ENCODE data around the gene AFAP1L2.

Gene AFAP1L2

GRCh38 chr10:114400091-114400490 lies 4.2 kb downstream of the AFAP1L2 start:
- H3K9ac ChIP-seq (ENCODE audit: low read depth in 1 of 2, low read length in 2 of 2), result no peak overlapping the region
- H3K36me3 ChIP-seq (ENCODE audit: control insufficient read depth in 1 of 2, insufficient read depth in 2 of 2, low read length in 2 of 2), result no peaks in the 10 kb centered on the region
- H3K4me3 ChIP-seq (ENCODE audit: low read depth in 1 of 2, low read length in 2 of 2), result no peak overlapping the region
- no peak overlapping the region for H3K27ac ChIP-seq (ENCODE audit: low read depth, low read length)
- no peaks in the 10 kb centered on the region for H3K9me3 ChIP-seq (ENCODE audit: control insufficient read depth in 1 of 2, low read length in 2 of 2)
- H3K4me1 ChIP-seq (ENCODE audit: control insufficient read depth in 1 of 2, insufficient read depth in 2 of 2, low read length in 2 of 2), result peaks cover 10 to 16% of the 10 kb centered on the region in 2 donors
- H3K27me3 ChIP-seq (ENCODE audit: control insufficient read depth in 1 of 2, insufficient read depth in 2 of 2, low read length in 2 of 2), result no peaks in the 10 kb centered on the region

- H3K9ac ChIP-seq (ENCODE audit: low read depth in 1 of 2, low read length in 2 of 2), result no peak overlapping the region
- H3K27ac ChIP-seq (ENCODE audit: low read depth, low read length), result no peak overlapping the region
- H3K27me3 ChIP-seq (ENCODE audit: control insufficient read depth in 1 of 2, insufficient read depth in 2 of 2, low read length in 2 of 2), result no peaks in the 10 kb centered on the region
- no peak overlapping the region for H3K4me3 ChIP-seq (ENCODE audit: low read depth in 1 of 2, low read length in 2 of 2)
- peaks cover 10 to 11% of the 10 kb centered on the region in 2 donors for H3K4me1 ChIP-seq (ENCODE audit: control insufficient read depth in 1 of 2, insufficient read depth in 2 of 2, low read length in 2 of 2)
- no peaks in the 10 kb centered on the region for H3K9me3 ChIP-seq (ENCODE audit: control insufficient read depth in 1 of 2, low read length in 2 of 2)
- no peaks in the 10 kb centered on the region for H3K36me3 ChIP-seq (ENCODE audit: control insufficient read depth in 1 of 2, insufficient read depth in 2 of 2, low read length in 2 of 2)
Observed at GRCh38 chr10:114399576-114399975, 4.7 kb downstream of the AFAP1L2 start.

- H3K27ac ChIP-seq (ENCODE audit: low read depth, low read length), result no peak overlapping the region
- no peaks in the 10 kb centered on the region for H3K9me3 ChIP-seq (ENCODE audit: control insufficient read depth in 1 of 2, low read length in 2 of 2)
- H3K4me1 ChIP-seq (ENCODE audit: control insufficient read depth in 1 of 2, insufficient read depth in 2 of 2, low read length in 2 of 2), result peaks cover 10 to 11% of the 10 kb centered on the region in 2 donors
- no peak overlapping the region for H3K4me3 ChIP-seq (ENCODE audit: low read depth in 1 of 2, low read length in 2 of 2)
- no peak overlapping the region for H3K9ac ChIP-seq (ENCODE audit: low read depth in 1 of 2, low read length in 2 of 2)
- no peaks in the 10 kb centered on the region for H3K36me3 ChIP-seq (ENCODE audit: control insufficient read depth in 1 of 2, insufficient read depth in 2 of 2, low read length in 2 of 2)
- no peaks in the 10 kb centered on the region for H3K27me3 ChIP-seq (ENCODE audit: control insufficient read depth in 1 of 2, insufficient read depth in 2 of 2, low read length in 2 of 2)
Observed at GRCh38 chr10:114398587-114399331, 5.5 kb downstream of the AFAP1L2 start.

GRCh38 chr10:114397651-114398145 lies 6.6 kb downstream of the AFAP1L2 start:
- no peaks in the 10 kb centered on the region for H3K36me3 ChIP-seq (ENCODE audit: control insufficient read depth in 1 of 2, insufficient read depth in 2 of 2, low read length in 2 of 2)
- H3K4me3 ChIP-seq (ENCODE audit: low read depth in 1 of 2, low read length in 2 of 2), result no peak overlapping the region
- no peaks in the 10 kb centered on the region for H3K27me3 ChIP-seq (ENCODE audit: control insufficient read depth in 1 of 2, insufficient read depth in 2 of 2, low read length in 2 of 2)
- no peak overlapping the region for H3K9ac ChIP-seq (ENCODE audit: low read depth in 1 of 2, low read length in 2 of 2)
- peaks cover 6 to 13% of the 10 kb centered on the region in 2 donors for H3K4me1 ChIP-seq (ENCODE audit: control insufficient read depth in 1 of 2, insufficient read depth in 2 of 2, low read length in 2 of 2)
- H3K27ac ChIP-seq (ENCODE audit: low read depth, low read length), result peak overlapping the region; percentile 14
- H3K9me3 ChIP-seq (ENCODE audit: control insufficient read depth in 1 of 2, low read length in 2 of 2), result no peaks in the 10 kb centered on the region

GRCh38 chr10:114396464-114396863 lies 7.8 kb downstream of the AFAP1L2 start:
- Histone ChIP-seq H3K4me3 (ENCODE audit: low read depth in 1 of 2, low read length in 2 of 2) (no peak overlapping the region), H3K4me1 (ENCODE audit: control insufficient read depth in 1 of 2, insufficient read depth in 2 of 2, low read length in 2 of 2) (peaks cover 6 to 13% of the 10 kb centered on the region in 2 donors), H3K27ac (ENCODE audit: low read depth, low read length) (no peak overlapping the region), H3K27me3 (ENCODE audit: control insufficient read depth in 1 of 2, insufficient read depth in 2 of 2, low read length in 2 of 2) (no peaks in the 10 kb centered on the region), H3K36me3 (ENCODE audit: control insufficient read depth in 1 of 2, insufficient read depth in 2 of 2, low read length in 2 of 2) (no peaks in the 10 kb centered on the region), H3K9me3 (ENCODE audit: control insufficient read depth in 1 of 2, low read length in 2 of 2) (no peaks in the 10 kb centered on the region), H3K9ac (ENCODE audit: low read depth in 1 of 2, low read length in 2 of 2) (no peak overlapping the region)

GRCh38 chr10:114395366-114396022 lies 8.8 kb downstream of the AFAP1L2 start:
- Histone ChIP-seq H3K27me3 (ENCODE audit: control insufficient read depth in 1 of 2, insufficient read depth in 2 of 2, low read length in 2 of 2) (no peaks in the 10 kb centered on the region), H3K4me3 (ENCODE audit: low read depth in 1 of 2, low read length in 2 of 2) (no peak overlapping the region), H3K9ac (ENCODE audit: low read depth in 1 of 2, low read length in 2 of 2) (no peak overlapping the region), H3K27ac (ENCODE audit: low read depth, low read length) (no peak overlapping the region), H3K4me1 (ENCODE audit: control insufficient read depth in 1 of 2, insufficient read depth in 2 of 2, low read length in 2 of 2) (peaks cover 6 to 13% of the 10 kb centered on the region in 2 donors), H3K36me3 (ENCODE audit: control insufficient read depth in 1 of 2, insufficient read depth in 2 of 2, low read length in 2 of 2) (no peaks in the 10 kb centered on the region), H3K9me3 (ENCODE audit: control insufficient read depth in 1 of 2, low read length in 2 of 2) (no peaks in the 10 kb centered on the region)

- Histone ChIP-seq H3K4me3 (ENCODE audit: low read depth in 1 of 2, low read length in 2 of 2) (no peak overlapping the region), H3K9me3 (ENCODE audit: control insufficient read depth in 1 of 2, low read length in 2 of 2) (no peaks in the 10 kb centered on the region), H3K27ac (ENCODE audit: low read depth, low read length) (no peak overlapping the region), H3K9ac (ENCODE audit: low read depth in 1 of 2, low read length in 2 of 2) (no peak overlapping the region), H3K36me3 (ENCODE audit: control insufficient read depth in 1 of 2, insufficient read depth in 2 of 2, low read length in 2 of 2) (no peaks in the 10 kb centered on the region), H3K4me1 (ENCODE audit: control insufficient read depth in 1 of 2, insufficient read depth in 2 of 2, low read length in 2 of 2) (peaks cover 6 to 13% of the 10 kb centered on the region in 2 donors), H3K27me3 (ENCODE audit: control insufficient read depth in 1 of 2, insufficient read depth in 2 of 2, low read length in 2 of 2) (no peaks in the 10 kb centered on the region)
Observed at GRCh38 chr10:114394531-114394930, 9.8 kb downstream of the AFAP1L2 start.

- Histone ChIP-seq H3K27ac (ENCODE audit: low read depth, low read length) (no peak overlapping the region), H3K27me3 (ENCODE audit: control insufficient read depth in 1 of 2, insufficient read depth in 2 of 2, low read length in 2 of 2) (no peaks in the 10 kb centered on the region), H3K9me3 (ENCODE audit: control insufficient read depth in 1 of 2, low read length in 2 of 2) (no peaks in the 10 kb centered on the region), H3K9ac (ENCODE audit: low read depth in 1 of 2, low read length in 2 of 2) (no peak overlapping the region), H3K4me3 (ENCODE audit: low read depth in 1 of 2, low read length in 2 of 2) (no peak overlapping the region), H3K36me3 (ENCODE audit: control insufficient read depth in 1 of 2, insufficient read depth in 2 of 2, low read length in 2 of 2) (no peaks in the 10 kb centered on the region), H3K4me1 (ENCODE audit: control insufficient read depth in 1 of 2, insufficient read depth in 2 of 2, low read length in 2 of 2) (peaks cover 0 to 13% of the 10 kb centered on the region in 2 donors)
Observed at GRCh38 chr10:114393886-114394285, 10.4 kb downstream of the AFAP1L2 start.

GRCh38 chr10:114393482-114393881 lies 10.8 kb downstream of the AFAP1L2 start:
- H3K27ac ChIP-seq (ENCODE audit: low read depth, low read length), result no peak overlapping the region
- H3K4me3 ChIP-seq (ENCODE audit: low read depth in 1 of 2, low read length in 2 of 2), result no peak overlapping the region
- no peaks in the 10 kb centered on the region for H3K9me3 ChIP-seq (ENCODE audit: control insufficient read depth in 1 of 2, low read length in 2 of 2)
- no peak overlapping the region for H3K9ac ChIP-seq (ENCODE audit: low read depth in 1 of 2, low read length in 2 of 2)
- no peaks in the 10 kb centered on the region for H3K36me3 ChIP-seq (ENCODE audit: control insufficient read depth in 1 of 2, insufficient read depth in 2 of 2, low read length in 2 of 2)
- no peaks in the 10 kb centered on the region for H3K27me3 ChIP-seq (ENCODE audit: control insufficient read depth in 1 of 2, insufficient read depth in 2 of 2, low read length in 2 of 2)
- H3K4me1 ChIP-seq (ENCODE audit: control insufficient read depth in 1 of 2, insufficient read depth in 2 of 2, low read length in 2 of 2), result peaks cover 0 to 13% of the 10 kb centered on the region in 2 donors

- Histone ChIP-seq H3K9me3 (ENCODE audit: control insufficient read depth in 1 of 2, low read length in 2 of 2) (no peaks in the 10 kb centered on the region), H3K27me3 (ENCODE audit: control insufficient read depth in 1 of 2, insufficient read depth in 2 of 2, low read length in 2 of 2) (no peaks in the 10 kb centered on the region), H3K27ac (ENCODE audit: low read depth, low read length) (no peak overlapping the region), H3K9ac (ENCODE audit: low read depth in 1 of 2, low read length in 2 of 2) (no peak overlapping the region), H3K4me1 (ENCODE audit: control insufficient read depth in 1 of 2, insufficient read depth in 2 of 2, low read length in 2 of 2) (peaks cover 0 to 4% of the 10 kb centered on the region in 2 donors), H3K4me3 (ENCODE audit: low read depth in 1 of 2, low read length in 2 of 2) (no peak overlapping the region), H3K36me3 (ENCODE audit: control insufficient read depth in 1 of 2, insufficient read depth in 2 of 2, low read length in 2 of 2) (no peaks in the 10 kb centered on the region)
Observed at GRCh38 chr10:114392112-114392835, 12.0 kb downstream of the AFAP1L2 start.
